Inferior parietal cortex (tissue), 1 donor: ENCODE results near the gene KLHL25.

Experiments used
- DNase-seq: peaks from one replicate; pipeline ENCODE4 v3.0.0-alpha.2; 2016; ENCODE audit errors: extremely low spot score

Gene KLHL25

DNA sequence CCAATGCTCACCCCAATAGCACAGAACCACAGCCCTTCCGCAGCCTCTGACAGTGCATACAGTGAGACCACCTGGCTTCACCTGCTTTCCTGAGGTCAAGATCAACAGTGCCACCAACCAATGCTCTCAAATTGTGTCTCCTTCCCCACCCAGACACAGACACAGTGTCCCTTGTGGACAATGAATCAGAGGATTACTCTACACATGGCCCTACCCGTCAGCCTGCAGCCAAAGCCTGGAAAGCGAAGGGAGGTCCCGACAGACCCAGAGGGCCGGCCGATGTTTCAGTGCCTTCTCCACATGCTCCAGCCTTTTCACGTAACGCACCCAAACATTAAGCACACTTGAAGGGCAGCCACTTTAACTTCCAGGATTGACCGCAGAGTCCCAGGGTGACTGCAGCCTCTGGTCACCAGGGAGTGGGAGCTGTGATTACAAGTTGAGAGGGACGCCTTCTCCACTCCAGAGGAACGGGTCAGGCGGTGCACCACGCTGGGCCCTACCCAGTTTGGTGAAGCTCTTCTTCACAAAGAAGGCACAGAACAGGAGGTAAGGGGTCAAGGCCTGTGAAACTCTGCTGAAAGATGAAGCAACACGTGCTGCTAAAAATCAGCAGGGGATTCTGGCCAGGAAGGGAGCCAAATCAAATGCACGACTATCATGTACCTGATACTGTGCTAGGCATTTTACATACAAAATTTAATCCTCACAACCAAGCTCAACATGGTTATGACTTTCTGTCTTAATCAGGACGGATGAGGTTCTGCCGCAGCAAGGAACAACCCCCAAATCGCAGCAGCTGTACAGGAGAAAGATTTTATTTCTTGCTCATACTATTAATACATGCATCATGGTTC is 17.2 kb downstream of the KLHL25 start:
- no peak for DNase-seq

DNA sequence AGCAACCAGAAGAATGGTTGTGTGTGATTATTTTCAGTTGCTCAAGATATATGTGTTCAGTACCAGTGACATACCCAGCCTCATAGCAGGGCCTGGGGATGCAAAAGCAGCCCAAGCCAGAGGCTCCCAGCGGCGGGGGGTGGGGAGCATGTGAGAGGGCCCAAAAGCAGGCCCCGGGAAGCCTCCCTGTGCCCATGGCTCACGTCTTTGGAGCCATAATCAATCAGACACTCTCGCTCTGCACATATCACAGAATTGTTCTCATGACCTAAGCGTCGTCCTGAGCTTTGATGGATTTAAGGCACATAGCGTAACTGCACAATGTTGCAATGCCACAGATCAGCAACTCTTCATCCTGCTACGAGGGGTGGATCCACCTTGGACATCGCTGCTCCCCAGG is 20.8 kb downstream of the KLHL25 start:
- no peak for DNase-seq

DNA sequence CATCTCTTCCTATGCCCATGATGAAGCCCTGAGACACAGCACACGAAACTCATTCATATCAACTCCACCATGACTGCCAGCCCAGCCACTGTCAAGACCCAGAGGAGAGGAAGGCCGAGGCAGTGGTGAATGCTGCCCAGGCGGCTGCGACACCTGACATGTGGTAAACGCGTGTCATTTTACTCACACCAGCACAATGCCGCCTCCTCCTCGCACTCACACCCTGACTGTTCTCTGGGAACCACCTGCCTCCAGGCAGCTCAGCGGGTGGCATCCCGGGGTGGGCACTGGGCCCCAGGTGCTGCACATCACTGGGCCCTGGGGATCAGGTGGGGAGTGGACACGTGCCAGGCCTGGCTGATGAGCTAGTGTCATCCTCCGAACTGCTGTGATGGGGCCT is 21.5 kb downstream of the KLHL25 start:
- DNase-seq: no peak

DNA sequence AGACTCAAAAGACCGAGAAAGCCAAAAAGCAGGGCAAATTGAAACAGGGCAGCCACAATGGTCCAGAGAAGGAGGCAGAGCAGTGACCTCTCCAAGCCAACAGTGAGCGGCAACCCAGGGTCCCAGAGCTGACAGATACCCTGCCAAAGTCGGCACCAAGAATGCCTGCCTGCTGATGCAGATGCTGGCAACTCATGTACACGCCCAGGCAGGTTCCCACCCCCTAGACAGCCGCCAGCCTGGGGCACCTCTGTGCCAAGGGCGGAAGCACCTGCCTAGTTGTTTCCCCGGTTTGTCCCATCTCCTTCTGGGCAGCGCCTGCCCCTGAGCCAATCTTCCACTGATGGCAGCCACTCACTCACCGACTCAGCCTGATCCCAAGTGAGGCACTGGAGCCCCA is 22.1 kb downstream of the KLHL25 start:
- DNase-seq: no peak

DNA sequence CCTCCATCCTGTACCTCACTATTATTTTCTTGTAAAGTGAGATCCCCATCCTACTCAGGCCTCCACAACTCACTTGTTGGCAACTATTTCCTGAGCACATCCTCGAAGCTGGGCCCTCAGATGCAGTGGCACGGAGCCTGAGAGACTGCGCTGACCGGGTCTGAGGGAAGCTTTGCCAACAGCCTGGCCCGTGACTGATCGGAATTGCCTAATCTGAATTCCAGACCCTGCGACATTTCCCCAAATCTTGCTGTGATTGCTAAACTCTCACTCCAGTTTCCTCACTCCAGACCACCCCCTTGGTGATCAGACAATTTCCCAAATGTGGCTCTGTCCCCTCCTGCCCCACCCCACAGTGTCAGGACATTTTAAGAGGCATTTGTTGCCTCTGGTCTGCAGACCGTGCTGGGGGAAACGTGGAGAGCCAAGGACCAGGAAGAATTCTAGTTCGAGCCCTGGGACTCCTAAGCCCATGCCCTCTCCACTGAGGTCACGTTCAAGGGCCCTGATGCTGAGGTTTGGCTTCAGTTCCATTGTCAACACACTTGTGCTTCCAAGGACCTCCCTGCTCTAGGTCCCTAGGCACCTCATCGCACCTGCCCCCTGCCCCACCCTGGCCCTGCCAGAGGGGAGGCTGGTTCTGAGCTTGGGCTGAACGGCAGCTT is 22.8 kb downstream of the KLHL25 start:
- no peak for DNase-seq

DNA sequence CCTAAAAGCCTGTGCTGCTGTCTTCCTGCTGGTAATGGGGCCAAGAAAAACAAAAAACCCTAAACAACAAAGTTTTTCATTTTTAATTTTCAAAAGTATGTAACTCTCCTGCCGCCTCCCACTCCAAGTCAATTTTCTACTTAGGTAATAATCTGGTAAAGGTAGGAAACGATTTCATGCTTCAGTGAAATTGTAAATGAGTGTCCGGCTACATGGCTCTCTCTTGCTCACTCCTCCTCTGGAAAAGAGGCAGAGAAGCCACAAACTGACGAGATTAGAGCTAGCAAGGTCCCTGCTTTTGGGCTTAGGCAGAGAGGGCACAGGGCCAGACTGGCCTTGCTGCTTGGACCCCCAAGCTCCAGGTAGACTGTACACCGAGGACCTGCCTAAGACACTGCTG is 23.5 kb downstream of the KLHL25 start:
- DNase-seq: no peak

- no peak for DNase-seq
Observed at GRCh38 chr15:85770096-85771041, 24.4 kb downstream of the KLHL25 start.

DNA sequence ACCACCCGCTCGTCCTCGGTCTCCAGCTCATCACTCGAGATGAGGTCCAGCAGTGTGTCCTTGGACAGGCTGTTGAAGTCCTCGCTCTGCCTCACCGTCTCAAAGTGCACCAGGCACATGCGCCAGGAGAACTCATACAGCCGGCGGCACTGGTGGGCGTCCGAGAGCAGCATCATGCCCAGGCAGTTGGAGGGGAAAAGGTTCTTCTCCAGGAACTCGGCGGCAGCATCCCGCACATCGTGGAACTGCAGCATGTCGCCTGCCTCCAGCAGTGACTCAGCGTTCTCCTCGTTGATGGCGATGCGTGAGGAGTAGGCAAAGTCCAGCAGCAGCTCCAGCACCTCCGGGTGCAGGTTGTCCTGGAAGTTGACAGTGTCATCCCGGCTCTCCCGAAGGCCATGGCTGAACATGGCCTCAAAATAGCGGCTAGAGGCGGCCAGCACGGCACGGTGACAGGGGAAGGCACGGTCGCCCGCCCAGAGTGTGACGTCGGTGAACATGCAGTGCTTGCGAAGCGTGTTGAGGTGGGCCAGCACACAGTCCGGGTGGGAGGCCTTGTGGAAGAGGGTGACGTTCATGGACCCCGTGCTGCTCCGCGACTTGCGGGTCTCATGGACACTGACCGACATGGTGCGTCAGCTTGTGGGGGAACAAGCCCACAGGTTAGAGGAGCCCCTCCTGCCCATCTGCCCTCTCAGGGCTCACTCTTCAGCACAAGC is 25.4 kb downstream of the KLHL25 start:
- no peak for DNase-seq

- no peak for DNase-seq
Observed at GRCh38 chr15:85768595-85769168, 26.0 kb downstream of the KLHL25 start.

DNA sequence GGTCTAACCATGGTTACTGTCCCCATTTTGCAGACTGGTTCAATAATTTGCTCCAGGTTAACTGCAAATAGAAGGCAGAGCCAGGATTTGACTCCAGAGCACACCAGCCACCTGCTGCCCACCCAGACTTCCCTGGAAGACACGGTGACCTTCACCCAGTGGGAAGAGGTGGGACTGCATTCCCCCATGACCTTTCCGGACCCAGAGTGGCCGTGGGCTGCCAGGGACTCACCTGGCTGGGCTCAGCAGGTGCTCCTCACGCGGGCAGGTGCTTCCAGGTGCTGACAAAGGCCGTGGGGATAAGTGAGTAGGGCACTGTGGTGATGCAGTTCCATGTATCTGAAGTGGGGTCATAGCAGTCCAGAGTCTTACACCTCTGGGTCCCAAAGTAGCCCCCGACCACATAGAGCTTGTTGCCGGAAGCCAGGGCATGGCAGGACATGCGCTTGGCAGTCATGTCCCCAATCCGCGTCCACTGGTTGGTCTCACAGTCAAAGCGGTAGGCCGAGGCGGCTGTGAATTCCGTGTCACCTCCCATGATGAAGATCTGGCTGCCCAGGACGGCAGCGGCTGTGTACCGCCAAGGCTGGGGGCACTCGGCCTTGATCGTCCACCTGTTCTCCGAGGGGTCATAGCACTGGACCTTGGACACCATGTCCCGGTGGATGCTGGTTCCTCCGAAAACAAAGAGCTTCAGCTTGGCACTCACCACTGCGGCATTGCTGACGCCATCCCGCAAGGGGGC is 26.8 kb downstream of the KLHL25 start:
- DNase-seq: no peak

DNA sequence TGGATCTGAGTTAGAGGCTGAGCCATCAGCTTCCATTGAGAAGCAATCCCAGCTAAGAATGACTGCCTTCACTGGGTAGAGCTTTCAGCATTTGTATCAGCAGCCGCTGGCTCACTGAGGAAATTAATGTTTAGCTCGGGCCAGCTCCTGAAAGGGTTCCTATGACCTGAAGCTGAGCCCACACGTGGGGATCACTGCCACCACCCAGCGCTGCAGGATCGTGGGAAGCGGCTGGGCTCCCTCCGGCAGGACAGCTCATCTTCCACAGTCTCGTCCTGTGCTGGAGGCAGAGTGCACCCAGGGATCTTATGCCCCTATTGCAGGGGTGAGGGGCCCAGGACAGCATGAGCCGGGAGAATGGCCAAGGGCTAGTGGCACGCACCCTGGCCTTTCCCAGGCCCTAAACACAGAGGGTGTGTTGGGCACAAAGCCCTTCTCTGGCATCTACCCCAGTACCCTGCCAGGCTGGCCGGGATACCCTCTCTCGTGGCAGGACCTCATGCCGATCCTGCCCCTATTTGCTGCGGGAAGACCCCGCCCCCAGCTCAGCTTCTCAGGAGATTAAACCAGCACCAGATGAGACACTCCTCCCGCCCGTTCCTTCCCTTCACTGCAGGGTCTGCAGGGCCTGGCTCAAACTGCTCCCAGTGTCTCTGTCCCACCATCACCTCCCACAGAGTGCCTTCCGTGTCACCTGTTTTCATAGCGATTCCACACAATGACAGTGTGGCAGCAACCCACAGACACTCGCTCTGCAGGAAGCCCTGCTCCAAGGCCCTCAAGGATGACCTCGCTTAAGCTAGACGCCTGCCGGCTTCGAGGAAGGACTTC is 28.5 kb downstream of the KLHL25 start:
- DNase-seq: no peak

DNA sequence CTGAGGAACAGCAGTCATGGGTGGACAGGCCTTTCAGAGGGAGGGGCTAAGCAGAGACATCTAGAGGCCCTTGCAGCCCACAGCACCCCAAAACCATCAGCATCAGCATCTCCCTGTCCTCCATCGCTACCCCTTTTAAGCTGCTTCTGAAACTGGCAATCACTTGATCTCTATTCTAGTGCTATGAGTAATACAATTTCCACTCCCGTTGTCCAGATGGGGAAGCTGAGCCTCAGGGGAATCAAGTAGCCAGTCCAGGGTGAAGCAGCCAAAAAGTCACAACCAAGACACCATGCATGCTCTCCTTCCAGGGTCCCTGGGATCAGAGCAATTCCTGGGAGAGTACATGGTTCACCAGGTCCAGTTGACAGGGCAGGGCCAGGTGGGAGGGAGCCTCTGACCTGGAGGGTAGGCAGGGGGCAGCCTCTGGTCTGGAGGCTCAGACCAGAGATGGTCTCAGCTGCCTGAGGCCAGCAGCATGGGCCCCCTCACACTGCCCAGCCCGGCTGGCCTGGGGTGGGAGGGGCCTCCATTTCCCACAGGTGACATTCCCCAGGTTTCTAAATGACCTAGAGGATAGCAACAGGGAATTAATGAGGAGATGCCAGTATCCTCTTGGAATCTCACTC is 30.0 kb downstream of the KLHL25 start:
- no peak for DNase-seq

- no peak for DNase-seq
Observed at GRCh38 chr15:85763673-85764633, 30.8 kb downstream of the KLHL25 start.

- DNase-seq: no peak
Observed at GRCh38 chr15:85763157-85763556, 31.6 kb downstream of the KLHL25 start.

- DNase-seq: no peak
Observed at GRCh38 chr15:85762756-85763127, 32.0 kb downstream of the KLHL25 start.

- DNase-seq: no peak
Observed at GRCh38 chr15:85762039-85762755, 32.5 kb downstream of the KLHL25 start.

- DNase-seq: no peak
Observed at GRCh38 chr15:85761635-85762034, 33.1 kb downstream of the KLHL25 start.
